GM21576 (cell line): ENCODE measurements around the gene ECI1.
"Not testable (repeated sequence)": the region's sequence is repeated elsewhere in the genome, so short reads cannot be mapped to it uniquely, and the experiment has no call there.

ENCODE experiments used
- ATAC-seq: cut with Tn5 transposase; IDR thresholded peaks from one replicate; pipeline ENCODE4 v1.9.1; 2021; ENCODE audit warnings: mild to moderate bottlenecking, moderate library complexity; ENCODE audit not compliant: unreplicated experiment

Gene ECI1

DNA sequence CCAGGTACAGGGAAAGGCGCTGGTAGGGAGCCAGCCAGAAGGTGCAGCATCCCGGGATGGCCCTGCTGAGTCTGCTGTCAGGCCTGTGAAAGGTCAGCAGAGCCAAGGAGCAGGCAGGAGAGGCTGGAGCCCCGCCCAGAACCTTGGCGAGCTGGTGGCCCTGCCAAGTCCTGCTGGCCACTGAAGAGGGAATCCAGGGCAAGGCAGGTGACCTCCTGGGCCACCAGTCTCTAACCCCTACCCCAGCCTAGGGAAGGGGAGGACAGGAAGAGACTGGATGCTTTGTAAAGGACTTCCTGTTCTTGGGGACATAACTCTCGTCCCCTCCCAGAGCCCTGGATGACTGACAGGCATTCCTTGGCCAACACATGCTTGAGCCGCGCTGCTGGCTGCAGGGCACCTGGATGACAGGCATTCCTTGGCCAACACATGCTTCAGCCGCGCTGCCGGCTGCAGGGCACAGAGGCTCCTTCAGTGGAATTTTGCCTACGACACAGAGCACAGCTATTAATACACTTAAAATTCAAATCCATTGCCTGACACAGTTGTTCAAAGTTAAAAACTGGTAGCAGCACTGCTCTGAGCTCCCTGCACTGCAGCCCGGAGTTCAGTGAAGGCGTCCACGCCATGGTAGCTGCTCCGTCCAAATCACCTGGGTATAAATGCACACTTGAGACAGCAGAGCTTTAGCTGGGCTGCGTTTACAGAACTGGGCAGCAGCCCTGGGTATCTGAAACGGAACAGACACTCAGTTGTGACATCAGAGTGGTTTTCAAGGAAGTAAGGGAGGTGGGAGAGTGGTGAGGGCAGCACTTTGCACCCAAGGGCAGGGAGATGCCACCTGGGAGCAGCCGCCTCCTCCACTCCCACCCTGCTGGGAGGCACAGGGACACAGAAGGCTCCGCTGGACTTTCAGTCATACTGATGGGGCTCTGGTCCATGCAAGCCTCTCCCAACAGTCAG is 38.7 kb downstream of the ECI1 start:
- no peak for ATAC-seq

DNA sequence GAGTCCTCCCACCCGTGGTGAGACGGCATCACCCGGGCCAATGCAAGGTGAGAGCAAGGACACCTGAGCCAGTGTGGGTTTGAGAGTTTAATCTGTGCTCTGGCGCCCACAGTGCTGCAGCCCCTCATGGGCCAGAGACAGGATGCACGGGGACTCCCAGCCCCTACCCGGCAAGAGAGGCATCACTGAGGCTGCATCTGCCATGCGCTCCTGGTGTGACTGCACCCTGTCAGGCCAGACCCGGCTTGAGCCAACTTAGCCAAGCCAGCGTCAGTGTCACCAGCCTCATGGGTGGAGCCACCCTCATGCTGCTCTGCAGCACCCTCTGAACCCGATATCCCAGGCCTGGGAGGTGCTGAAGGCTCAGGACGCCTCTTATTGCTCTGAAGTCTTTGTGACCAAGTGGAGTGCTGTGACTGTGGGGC is 39.5 kb downstream of the ECI1 start:
- ATAC-seq: no peak

DNA sequence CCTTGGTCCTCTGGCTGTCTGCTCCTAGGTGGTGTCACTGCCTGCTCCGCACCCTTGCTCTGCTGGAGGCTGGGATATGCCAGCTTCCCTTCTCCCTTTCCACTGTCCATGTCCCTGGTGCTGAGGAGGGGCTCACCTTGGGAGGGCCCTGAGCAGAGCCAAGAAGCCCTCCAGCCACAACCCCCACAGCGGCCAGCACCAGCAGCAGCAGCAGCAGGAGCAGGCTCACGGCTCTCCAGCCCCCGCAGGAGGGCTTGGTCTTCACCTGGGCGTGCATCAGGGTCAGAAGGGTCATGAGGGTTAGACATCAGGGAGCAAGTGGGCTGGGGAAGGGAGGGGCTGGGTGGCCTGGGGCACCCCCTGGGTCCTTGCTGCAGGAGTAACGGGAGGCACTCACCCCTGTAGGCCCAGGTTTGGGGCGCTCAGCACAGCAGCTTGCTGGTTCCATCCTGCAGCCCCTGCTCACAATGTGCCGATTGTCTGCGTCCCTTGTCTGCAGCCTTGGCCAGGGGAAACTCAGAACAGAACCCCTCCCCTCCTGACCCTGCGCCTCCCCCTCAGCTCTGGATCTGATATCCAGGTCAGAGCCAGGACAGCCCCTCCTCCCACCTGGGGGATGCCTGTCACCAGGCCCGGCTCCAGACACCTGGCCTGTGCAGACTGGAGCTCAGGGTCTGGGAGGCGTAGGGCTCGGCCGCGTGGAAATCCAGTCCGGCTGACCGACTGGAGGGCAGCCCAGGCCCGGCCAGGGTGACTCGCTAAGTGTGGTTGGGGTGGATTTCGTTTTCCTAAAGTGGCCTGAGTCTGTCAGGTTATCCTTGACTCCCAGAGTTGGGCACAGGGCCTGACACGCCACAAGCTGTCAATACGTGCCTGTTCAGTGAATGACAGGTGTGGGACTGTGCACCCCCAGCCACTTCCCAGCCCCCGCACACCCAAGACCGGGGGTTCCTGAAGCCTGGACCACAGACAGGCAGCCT is 40.7 kb downstream of the ECI1 start, which contains the start of gene BRICD5:
TSS of gene BRICD5 (minus strand) at position 478 of the 980 bp plus-strand sequence. CDS start at position 448, 30 bp downstream.
- no peak for ATAC-seq

DNA sequence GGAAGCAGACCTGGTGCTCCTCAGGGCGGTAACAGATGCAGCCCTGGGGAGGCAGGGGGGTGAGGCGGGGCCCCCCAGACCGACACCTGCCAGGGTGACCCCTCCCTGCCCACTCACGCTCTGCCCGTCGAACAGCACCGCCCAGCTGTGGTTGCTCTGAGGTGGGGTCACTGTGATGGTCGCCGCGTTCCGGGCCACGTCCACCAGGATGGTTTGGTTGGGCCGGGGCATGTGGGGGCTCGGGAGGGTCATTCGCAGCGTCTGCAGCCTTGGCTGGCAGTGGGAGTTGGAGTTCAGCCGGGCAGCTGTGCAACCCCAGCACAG is 41.4 kb downstream of the ECI1 start:
- no peak for ATAC-seq

DNA sequence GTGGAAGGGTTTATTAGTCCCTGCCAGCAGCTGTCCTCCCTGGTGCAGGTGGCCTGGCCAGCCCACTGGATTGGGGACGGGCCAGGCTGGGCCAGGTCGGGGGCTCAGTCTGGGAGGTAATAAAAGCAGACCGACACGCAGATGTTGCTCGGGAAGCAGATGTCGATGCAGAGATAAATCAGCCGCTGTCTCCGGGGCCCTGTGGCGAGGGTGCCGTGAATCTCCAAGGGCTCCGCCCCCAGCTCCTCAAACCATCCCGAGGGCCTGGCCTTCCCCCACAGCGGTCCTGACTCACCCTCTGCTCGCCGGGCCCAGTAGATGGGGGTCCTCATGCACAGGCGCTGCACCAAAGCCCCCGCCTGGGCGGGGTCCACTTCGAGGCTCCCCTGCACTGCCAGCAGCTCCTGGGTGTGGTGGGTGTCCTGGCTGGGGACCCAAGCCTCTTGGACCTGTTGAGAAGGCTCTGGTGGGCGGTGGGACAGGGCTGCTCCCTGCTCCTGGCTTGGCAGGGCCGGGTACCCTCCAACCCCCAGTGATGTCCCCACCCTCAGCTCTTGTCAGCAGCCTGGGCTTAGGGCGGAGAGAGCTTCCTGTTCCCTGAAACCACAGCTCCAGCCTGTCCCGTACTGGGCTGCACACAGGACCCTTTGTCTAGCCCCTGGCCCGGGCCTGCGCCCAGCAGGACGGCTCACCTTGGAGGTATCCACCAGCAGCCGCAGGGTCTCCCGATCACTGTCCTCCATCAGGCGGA is 42.0 kb downstream of the ECI1 start:
- no peak for ATAC-seq

DNA sequence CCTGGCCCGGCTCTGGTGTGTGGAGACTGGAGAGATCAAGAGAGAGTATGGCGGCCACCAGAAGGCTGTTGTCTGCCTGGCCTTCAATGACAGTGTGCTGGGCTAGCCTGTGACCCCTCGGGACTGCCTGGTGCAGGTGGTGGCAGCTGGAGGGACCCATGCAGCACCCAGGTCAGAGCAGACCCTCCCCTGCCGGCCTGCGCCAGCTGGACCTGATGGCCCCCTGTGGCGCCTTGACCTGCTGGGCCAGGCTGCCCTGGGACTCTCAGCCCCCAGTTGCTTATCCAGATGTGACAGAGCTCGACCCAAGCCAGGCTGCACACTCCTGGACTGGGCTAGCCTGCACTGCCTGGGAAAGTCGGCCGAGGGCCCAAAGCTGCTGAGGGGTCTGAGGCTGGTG is 42.6 kb downstream of the ECI1 start:
- no peak for ATAC-seq

DNA sequence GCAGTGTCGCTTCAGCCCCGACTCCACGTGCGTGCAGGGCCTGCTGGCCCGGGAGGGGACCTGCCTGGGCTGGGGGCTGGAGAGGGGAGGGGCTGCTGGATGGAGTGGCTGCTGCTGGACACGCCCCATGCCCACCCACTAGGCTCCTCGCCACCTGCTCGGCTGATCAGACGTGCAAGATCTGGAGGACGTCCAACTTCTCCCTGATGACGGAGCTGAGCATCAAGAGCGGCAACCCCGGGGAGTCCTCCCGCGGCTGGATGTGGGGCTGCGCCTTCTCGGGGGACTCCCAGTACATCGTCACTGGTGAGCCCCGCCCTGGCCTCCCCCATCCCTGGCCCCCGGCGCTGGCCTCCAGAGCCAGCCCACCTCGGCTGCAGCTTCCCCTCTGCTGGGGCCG is 43.1 kb downstream of the ECI1 start:
- ATAC-seq: no peak

DNA sequence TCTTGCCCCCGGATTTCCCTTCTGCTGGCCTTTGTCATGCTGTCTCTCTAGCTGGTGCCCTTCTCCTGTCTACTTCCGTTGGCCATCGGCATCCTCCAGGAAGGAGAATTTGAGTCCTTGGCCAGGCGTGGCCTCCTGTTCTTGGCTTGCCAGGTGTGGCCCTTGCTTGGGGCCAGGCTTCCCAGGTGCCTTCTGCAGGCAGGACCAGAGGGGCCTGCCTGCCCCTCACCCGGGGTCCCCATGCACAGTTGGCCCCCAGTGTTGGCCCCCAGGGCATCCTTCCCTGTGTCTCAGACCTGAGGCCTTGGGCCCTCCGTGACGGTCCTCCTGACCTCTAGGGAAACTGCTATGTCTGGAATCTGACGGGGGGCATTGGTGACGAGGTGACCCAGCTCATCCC is 43.5 kb downstream of the ECI1 start:
- ATAC-seq: no peak

DNA sequence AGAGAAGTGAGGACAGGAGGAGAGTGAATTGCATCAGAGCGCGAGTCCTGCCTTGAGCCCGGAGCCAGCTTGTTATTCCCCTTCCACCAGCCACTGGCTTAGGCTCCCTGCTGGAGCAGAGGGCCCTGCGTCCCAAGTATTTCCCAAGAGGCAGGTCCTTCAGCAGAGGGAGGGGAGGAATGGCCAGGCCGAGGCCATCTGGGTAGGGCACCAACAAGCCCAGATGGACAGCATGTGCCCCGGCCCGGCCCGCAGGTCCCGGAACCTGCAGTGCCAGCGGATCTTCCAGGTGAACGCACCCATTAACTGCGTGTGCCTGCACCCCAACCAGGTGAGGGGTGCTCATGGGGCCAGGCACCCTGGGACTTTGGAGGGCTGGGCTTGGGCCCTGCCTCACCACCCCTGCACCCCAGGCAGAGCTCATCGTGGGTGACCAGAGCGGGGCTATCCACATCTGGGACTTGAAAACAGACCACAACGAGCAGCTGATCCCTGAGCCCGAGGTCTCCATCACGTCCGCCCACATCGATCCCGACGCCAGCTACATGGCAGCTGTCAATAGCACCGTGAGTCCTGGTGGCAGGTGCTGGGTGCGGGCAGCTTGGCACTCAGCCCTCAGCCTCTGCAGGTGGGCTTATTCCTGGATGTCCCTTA is 44.5 kb downstream of the ECI1 start:
- no peak for ATAC-seq

DNA sequence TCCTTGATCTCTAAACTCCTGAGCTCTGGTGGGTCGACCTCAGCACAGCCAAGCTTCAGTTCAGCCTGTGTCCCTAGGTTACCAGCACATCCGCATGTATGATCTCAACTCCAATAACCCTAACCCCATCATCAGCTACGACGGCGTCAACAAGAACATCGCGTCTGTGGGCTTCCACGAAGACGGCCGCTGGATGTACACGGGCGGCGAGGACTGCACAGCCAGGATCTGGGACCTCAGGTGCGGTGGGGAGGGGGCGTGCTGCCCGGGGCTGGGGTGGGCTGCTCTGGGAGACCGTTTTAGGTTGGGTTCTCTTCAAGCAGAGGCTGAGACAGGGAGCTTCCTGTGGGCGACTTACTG is 45.0 kb downstream of the ECI1 start:
- ATAC-seq: no peak

DNA sequence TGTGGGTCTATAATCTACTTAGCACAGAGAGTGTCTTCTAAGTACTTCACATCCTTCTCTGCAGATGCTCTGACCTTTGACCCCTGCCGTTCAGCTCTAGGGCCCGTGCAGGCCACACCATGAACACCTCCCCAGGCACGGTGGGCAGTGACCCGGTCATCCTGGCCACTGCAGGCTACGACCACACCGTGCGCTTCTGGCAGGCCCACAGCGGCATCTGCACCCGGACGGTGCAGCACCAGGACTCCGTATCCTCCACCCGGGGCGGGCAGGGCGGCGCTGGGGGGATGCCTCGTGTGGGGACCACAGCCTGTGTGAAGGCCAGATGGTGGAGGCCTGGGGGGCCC is 45.4 kb downstream of the ECI1 start:
- ATAC-seq: peak; percentile 3

DNA sequence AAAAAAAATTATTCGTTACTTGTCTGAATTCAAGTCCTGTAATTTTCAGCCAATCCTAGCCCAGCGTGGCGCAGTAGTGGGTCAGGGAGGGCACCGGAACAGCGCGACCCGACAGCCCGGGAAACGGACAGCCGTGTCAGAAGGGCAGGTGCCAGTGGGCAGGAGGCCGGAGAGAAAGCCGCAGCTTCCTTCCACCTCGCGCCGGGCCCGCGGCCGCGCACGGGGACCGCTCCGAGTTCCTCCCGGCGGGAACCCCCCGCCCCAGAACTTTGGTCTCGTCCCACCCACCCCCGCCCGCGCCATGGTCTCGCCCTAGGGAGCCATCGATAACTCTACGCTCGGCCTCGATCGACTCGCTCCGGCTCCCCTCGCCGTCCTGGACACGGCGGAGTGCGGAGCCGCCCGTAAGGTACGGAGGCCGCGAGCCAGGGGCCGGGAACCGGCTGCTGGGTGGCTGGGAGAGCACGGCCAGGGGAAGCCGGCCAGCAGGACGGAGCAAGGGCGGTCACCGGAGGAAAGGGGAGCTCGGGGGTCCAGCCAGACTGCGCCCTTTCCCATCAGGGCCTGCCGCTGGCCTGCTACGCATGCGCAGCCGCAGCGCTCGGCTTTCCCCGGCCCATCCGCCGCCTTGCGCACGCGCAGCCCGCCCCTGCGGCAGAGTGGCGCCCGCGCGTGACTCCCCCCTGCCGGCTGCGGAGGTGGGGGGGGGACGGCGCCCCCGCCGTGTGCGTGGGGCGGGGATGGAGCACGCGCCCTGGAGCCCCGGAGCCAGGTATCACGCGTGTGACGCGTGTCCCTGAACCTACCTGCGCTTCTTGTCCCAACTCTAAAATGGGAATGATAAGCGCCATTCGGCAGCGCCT is 46.1 kb downstream of the ECI1 start, which contains the start of gene MLST8:
TSS of gene MLST8 (plus strand) at position 351 of the 863 bp plus-strand sequence. CDS start 632 bp downstream, outside the sequence.
- ATAC-seq: peak; percentile 65

DNA sequence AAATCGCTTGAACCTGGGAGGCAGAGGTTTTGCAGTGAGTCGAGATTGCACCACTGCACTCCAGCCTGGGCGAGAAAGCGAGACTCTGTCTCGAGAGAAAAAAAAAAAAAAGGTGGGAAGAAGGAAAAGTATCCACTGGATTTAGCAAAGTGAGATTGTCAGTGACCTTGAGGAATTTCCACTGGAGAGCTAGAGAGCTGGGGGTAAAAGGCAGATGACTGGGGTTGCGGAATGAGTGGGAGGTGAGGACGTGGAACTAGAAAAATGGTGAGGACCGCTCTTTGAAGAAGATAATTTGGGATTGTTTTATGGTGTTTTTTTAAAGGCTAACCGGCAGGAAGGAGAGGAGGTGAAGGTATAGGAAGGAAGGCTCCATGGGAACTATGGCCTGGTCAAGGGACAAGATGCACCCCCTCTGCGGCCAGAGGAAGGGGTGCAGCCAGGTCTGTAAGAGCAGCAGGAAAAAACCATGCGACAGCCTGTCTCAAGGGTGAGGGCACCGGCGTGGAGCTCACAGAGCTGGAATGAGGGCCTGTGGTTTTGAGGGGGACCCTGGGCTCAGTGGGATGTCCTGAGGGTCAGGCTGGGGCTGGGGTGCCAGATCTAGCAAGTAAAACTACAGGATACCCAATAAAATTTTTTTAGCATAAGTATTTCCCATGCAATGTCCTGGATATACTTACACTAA is 46.8 kb downstream of the ECI1 start:
- ATAC-seq: no peak

DNA sequence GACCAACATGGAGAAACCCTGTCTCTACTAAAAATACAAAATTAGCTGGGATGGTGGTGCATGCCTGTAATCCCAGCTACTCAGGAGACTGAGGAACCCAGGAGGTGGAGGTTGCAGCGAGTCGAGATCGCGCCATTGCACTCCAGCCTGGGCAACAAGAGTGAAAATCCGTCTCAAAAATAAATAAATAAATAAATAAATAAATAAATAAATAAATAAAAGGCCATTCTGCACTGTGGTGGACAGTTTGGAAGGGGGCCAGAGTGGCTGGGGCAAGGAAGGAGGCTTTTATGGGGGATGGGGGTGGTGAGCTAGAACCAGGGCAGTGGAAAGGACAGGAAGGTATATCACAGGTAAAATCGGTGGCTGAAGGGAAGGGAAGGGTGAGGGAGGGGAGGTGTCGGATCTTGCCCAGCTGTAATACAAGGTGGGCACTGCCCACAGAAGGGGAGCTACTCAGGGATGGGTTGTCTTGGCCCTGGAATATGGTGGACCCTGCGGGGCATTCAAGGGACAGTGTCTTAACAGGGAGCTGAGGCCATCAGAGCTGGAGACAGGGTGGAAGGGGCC is 48.2 kb downstream of the ECI1 start:
- not testable (repeated sequence) for ATAC-seq

DNA sequence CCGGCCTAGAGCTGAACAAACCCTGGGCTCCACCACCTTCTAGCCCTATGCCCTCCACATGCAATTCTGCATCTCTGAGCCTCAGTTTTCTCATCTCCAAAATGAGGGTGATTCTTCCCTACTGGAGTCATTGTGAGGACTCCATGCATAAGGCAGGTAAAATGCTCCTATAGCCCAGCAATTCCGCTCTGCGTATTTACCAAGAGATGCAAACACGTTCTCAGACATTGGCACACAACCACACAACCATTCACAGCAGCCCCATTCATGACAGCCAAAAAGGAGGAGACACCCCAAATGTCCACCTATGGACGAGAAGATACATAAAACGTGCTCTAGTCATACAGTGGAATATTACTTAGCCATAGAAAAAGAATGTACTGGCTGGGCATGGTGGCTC is 51.1 kb downstream of the ECI1 start:
- no peak for ATAC-seq

DNA sequence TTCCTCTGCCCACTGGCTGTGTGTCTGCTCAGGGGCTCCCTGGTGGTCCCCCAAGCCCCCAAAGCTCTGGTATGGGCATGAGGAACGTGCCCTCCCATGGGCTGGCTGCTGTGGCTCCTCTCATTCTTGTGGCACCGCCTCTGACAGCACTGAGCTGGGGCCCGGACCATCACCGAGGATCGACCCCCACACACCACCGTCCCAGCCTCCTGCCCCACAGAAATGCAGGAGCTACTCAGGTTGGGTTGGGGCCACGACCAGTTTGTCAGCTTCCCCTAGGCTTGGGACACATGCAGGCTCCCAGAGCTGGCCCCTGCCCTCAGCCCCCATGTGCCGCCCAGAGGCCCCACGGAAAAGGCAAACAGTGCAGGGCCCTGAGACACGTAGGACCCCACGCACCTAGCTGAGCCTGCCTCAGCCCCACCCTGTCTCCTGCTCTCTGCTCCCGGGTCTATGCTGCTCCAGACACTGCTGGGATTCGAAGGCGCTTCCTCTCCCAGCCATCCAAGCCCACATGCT is 51.7 kb downstream of the ECI1 start:
- no peak for ATAC-seq

DNA sequence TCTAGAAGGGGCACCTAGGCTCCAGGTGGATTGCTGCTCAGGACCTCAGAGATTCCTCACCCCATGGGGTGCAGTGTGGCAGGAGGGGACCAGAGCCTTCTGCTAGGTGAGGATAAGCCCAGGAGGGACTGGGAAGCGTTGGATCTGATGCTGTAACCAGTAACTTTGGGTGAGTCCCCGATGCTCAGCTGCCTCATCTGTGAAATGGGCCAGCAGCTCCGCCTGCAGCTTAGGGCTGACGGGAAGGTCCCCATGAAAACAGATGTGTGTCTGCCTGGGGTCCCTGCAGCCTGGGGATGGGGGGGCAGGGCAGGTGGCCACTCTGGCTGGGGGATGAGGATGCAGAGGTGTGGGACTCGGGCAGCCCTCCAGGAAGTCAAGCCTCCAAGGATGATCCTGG is 52.3 kb downstream of the ECI1 start:
- ATAC-seq: no peak

DNA sequence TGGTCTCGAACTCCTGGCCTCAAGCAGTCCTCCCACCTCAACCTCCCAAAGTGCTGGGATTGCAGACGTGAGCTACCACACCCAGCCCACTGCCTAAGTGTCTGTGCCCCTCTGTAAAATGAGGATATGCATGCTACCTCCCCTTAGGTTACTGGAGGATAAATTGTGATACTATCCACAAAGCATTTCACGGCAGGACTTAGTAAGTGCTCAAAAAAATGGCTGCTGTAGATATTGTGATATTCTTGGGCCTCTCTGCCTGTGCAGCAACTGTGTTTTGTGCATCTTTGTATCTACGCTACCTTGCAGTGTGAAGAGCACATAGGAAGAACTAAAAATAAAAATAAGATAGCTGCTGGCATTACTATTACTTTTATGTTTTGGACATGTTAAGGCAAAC is 53.1 kb downstream of the ECI1 start:
- ATAC-seq: no peak
